Panc1 (cell line): Measurements from ENCODE around the gene LRRC9.

Experiments
- CTCF ChIP-seq: fragments of 450-650 bp; IDR thresholded peaks from 2 replicates; pipeline ENCODE4 v1.5.1; 2017; ENCODE audit warnings: mild to moderate bottlenecking
- POLR2AphosphoS5 ChIP-seq: IDR thresholded peaks from 2 replicates; pipeline ENCODE4 v1.6.1; 2012; ENCODE audit warnings: mild to moderate bottlenecking, low read depth, low read length, moderate library complexity
- REST ChIP-seq, 2 experiments: IDR thresholded peaks; 2 replicates each; pipeline ENCODE4 v1.6.1; 2011 to 2012; ENCODE audit warnings: low read depth in 2 of 2, control low read depth in 1 of 2, low read length in 1 of 2, mild to moderate bottlenecking in 1 of 2, moderate library complexity in 1 of 2; ENCODE audit not compliant: insufficient read depth in 1 of 2
- SIN3A ChIP-seq: IDR thresholded peaks from 2 replicates; pipeline ENCODE4 v1.6.1; 2012; ENCODE audit warnings: low read depth, mild to moderate bottlenecking, low read length, moderate library complexity, borderline replicate concordance; ENCODE audit not compliant: insufficient read depth
- TCF7L2 ChIP-seq: IDR thresholded peaks from 2 replicates; pipeline ENCODE4 v1.6.1; 2011; ENCODE audit warnings: mild to moderate bottlenecking, low read depth, low read length, inconsistent platforms

- TF ChIP-seq CTCF (no peak), TCF7L2 (no peak), POLR2AphosphoS5 (no peak), REST (IDR thresholded peaks at IDR 0.05; ENCODE audit: insufficient read depth in 1 of 2, low read depth in 2 of 2, low read length in 1 of 2) (no peak), SIN3A (no peak)
Observed at GRCh38 chr14:59913187-59913586, 6.8 kb upstream of the LRRC9 start.
